HUDEP-2 (cell line): ENCODE results near the gene DIDO1.

Source experiments
- DNase-seq, 76 experiments: peaks; one replicate each; lab custom pipeline; 2025; ENCODE audit not compliant: unreplicated experiment in 76 of 76; lab: John Stamatoyannopoulos, UW

The DIDO1 gene

DNA sequence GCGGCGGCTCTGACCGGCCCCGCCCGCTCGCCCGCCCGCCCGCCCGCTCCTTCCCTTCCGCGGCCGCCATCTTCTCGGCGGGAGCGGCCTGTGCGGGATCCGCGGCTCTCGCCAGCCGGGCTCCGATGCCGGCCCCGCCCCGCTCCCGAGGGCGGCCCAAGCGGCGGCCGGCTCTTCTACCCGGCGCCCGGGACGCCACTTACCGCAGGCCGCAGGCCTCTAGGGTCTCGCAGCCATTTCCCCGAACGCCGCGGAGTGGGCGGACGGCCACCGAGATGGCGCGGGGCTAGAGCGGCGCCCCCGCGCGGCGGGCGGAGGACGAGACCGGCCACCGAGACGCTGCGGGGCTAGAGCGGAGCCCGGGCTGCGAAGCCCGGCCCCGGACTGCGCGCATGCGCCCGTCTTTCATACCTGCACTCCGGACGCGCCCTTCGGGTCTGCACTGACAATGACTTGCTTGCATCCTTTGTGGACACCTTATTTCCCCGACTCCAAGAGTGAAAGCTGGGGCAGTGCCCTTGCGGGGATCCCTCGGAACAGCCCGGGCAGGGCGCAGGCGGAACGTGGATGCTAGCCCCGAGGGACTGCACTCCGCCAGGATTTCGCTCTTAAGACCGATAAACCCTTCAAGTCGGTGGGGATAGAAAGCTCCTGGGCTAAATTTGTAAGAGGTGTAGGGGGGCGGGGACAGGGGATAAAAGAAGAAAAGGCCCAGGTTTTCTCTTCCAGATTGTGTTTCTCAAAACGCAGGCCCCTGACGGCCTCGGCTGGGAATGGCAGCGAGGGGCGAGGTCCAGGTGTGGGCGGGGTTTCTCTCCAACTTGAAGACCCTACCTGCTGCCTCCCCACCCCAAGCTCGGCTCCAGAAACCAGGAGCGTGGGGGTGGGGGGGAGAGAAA, at the start of gene DIDO1:
Gene DIDO1, minus strand, starts transcription at position 277 of the 899 bp plus-strand sequence.
- DNase-seq, result peak in 72 of 76 experiments; percentile 26 to 86 (median 73)

- DNase-seq, result no peak
Measured at GRCh38 chr20:62975251-62975760, 49.0 kb upstream of the DIDO1 start.

GRCh38 chr20:62972845-62973745, 46.8 kb upstream of the DIDO1 start:
- DNase-seq, result no peak

DNA sequence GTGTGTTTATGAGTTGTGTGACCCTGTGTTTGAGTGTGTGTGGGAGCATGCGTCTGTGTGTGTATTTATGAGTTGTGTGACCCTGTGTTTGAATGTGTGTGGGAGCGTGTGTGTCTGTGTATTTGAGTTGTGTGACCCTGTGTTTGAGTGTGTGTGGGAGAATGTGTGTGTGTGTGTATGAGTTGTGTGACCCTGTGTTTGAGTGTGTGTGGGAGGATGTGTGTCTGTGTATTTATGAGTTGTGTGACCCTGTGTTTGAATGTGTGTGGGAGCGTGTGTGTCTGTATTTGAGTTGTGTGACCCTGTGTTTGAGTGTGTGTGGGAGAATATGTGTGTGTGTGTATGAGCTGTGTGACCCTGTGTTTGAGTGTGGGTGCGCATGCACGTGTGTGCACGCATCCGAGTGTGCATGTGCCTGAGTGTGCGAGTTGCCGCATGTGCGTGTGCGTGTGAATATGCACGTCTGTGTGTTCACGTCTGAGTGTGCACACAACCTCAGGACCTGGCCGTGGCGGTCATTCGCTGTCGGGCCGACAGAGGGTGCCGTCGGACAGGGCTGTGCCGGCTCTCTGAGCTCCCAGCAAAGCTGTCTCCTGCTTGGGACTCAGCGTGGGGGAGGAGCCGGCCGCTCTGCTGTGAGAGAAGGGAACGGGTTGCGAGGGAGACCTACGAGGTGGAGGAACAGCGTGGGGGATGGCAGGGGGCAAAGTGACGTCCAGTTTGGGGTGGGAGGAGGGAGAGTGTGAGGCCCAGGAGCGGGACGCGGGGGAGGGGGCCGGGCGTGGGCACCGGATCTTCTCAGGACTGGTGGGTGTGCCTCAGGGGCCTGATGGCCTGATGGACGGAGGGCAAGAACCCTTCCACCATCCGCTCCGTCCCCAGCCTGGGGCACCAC, 45.9 kb upstream of the DIDO1 start:
- DNase-seq, result peak in 71 of 76 experiments; percentile 19 to 89 (median 69)

GRCh38 chr20:62971211-62971949, 45.1 kb upstream of the DIDO1 start:
- no peak for DNase-seq

DNA sequence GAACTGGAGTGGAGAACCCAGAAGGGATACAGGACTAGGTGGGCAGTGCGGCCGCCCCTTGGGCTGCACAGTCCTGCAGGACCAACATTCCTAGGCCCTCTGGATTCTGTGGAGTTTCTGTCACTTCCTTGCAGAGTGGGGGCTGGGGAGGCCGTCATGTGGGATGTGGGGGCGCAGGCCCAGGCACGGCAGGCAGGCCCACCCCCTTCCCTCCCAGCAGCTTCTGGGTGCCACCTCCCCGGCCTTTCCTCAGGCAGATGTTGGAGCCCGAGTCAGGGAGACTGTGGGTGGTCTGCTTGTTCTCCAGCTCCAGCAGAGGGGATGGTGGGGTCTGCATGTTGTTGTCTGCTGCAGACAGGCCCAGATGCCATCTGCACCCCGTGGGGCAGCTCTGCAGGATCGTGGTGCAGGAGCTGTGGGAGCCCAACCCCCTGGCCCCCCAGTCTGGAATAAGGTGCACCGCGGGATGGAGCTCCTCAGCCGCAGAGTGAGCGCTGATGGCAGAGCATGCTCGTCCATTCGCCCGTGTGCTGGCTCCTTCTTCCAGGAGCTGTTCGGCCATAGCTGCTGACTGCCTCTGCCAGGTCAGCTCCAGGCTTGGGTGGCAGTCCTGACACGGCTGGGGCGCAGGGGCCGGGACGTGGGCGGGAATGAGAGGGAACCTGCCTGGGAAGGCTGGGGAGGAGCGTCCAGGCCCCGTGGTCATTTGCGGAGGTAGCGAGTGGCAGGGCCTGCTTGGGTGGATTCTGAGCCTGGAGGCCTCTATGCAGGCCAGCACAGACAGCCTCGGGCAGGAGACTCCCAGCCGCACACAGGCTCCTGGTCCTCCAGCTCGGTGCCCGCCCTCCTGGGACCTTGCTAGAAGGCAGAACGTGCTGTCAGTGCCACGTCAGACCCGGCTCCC, 44.3 kb upstream of the DIDO1 start:
- no peak for DNase-seq

DNA sequence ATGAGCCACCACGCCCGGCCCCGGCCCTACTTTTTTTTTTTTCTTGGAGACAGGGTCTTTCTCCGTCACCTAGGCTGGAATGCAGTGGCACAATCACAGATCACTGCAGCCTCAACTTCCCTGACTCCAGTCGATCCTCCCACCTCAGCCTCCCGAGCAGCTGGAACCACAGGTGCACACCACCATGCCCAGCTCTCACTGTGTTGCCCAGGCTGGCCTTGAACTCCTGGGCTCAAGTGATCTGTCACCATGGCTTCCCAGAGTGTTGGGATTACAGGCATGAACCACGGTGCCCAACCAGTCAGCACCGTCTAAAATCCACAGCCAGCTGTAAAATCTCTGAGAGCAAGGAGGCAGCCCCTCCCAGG, 43.6 kb upstream of the DIDO1 start:
- no peak for DNase-seq

GRCh38 chr20:62969179-62969760, 43.0 kb upstream of the DIDO1 start:
- peak in 4 of 76 experiments; percentile 9 to 22 (median 12) for DNase-seq

GRCh38 chr20:62968378-62969178, 42.3 kb upstream of the DIDO1 start:
- DNase-seq, result no peak

DNA sequence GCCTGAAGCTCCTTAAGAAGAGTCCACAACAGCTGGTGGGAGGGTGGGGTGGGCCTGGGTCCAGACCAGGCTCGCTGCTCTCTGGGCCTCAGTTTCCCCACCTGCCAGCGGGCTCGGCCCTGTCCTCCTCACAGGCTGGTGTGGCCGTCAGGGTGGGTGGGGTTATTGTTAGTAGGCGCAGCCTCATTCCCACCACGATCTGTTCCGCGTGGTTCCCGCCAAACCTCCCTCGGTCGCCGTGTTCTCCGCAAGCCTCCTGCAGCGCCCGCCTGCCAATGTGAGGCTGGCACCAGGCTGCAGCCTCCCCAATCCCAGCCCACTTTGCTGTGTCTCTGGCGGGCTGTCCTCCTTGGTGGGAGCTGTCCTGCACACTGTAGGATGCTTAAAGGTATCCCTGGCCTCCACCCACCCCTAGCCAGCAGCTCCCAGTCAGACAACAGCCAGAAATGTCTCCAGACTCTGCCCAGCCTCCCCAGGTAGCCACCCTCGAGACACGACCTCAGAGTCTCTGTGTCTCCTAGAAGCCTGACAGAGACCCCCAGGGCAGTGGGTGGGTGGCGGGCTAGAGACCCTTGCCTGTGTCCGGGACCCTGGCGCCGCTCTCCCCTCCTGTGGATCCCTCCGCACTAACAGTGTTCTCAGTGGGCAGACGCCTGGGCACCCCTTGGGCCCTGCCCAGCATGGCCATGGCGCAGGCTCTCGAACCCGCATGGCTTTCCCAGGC, 41.5 kb upstream of the DIDO1 start:
- no peak for DNase-seq

DNA sequence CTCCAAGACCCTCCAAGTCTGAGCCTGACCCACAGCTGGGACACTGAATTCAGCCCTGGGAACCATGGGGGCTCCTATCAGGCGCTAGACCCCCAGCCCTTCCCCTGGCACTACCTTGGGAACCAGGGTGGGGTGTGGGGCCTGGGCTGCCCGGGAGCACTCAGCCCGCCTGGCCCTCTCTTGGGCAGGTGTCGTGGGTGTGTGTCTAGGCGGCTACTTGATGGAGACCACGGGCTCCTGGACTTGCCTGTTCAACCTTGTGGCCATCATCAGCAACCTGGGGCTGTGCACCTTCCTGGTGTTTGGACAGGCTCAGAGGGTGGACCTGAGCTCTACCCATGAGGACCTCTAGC, 40.8 kb upstream of the DIDO1 start:
- DNase-seq, result no peak

- no peak for DNase-seq
Measured at GRCh38 chr20:62966212-62967148, 40.2 kb upstream of the DIDO1 start.

GRCh38 chr20:62965363-62965771, 39.1 kb upstream of the DIDO1 start:
- DNase-seq, result no peak

DNA sequence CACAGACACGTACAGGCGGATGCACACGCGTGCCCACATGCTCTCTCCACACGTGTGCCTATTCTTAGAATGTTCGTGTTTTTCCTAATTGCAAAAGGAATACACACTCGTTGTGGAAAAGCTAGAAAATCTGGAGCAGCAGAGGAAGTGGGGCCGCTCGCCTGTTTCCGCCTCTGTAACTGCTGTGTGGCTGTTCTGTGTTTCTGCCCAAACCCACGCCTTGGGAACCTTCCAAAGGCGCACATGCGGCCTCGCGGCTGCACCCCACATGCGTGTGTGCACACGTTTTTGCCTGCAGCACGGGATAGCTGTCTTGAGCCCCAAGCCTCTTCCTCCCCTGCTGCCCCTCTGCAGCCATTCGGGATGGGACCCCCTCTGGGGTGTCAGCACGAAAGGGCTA, 38.4 kb upstream of the DIDO1 start:
- no peak for DNase-seq

DNA sequence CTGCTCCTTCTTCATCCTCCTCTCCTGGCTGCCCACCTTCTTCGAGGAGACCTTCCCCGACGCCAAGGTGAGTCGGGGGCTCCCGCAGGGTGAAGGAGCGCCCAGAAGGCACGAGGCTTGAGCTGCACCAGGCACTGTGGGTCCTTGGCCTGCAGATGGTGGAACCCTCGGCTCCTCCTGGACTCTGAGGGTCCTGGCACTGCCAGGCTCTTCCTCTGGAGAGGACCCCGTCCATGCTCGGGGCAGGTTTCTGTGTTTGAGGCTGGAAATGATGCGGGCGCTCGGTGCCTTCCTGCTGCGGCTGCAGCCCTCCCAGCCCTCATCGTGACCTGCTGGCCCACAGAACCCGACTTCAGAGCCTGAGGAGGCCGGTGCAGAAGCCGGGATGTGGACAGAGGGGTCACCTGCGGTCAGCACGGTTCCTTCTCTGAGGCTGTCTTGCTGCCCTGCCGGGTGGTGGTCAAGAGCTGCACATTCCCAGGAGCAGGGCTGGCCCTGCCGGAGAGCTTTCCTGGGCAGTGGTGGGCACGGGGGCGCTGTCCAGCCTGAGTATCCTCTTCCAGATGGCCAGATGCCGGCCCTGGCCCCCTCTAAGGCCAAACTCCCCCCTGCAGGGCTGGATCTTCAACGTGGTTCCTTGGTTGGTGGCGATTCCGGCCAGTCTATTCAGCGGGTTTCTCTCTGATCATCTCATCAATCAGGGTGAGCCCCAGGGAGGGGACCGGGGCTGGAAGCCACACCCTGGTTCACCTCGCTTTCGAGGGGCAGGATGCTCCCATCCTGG, 37.5 kb upstream of the DIDO1 start:
- no peak for DNase-seq
